Measurements from ENCODE around the gene PIK3R6.

PIK3R6 gene

GRCh38 chr17:8820311-8821010 lies 47.0 kb downstream of the PIK3R6 start:
- Histone ChIP-seq H3K27ac (ENCODE audit: low read depth, low read length) (no peak overlapping the region), H3K79me2 (ENCODE audit: control insufficient read depth, low read length) (no peaks in the 10 kb centered on the region), H3K9me2 (replicated peaks; ENCODE audit: control insufficient read depth, low read length) (no peaks in the 10 kb centered on the region), H3K4me1 (ENCODE audit: control insufficient read depth, low read length) (no peaks in the 10 kb centered on the region), H3F3A (ENCODE audit: control insufficient read depth, insufficient read depth) (no peaks in the 10 kb centered on the region), H3K4me2 (ENCODE audit: low read length) (no peak overlapping the region), H3K4me3 (ENCODE audit: low read length) (no peak overlapping the region), H3K9me3 (ENCODE audit: control insufficient read depth, insufficient read depth, low read length) (peaks cover 6% of the 10 kb centered on the region), H3K27me3 (ENCODE audit: control insufficient read depth, low read length) (peaks cover 2% of the 10 kb centered on the region; the same call in 1 of the 2 replicates), H4K20me1 (ENCODE audit: control insufficient read depth, insufficient read depth, low read depth, low read length) (no peaks in the 10 kb centered on the region), H3K36me3 (ENCODE audit: control insufficient read depth, low read length) (no peaks in the 10 kb centered on the region)
- TF ChIP-seq CTCF (IDR thresholded peaks at IDR 0.05; ENCODE audit: low read depth, low read length, poor library complexity, severe bottlenecking) (no peak), EZH2phosphoT487 (IDR thresholded peaks at IDR 0.05; ENCODE audit: borderline replicate concordance, low read length) (no peak)

DNA sequence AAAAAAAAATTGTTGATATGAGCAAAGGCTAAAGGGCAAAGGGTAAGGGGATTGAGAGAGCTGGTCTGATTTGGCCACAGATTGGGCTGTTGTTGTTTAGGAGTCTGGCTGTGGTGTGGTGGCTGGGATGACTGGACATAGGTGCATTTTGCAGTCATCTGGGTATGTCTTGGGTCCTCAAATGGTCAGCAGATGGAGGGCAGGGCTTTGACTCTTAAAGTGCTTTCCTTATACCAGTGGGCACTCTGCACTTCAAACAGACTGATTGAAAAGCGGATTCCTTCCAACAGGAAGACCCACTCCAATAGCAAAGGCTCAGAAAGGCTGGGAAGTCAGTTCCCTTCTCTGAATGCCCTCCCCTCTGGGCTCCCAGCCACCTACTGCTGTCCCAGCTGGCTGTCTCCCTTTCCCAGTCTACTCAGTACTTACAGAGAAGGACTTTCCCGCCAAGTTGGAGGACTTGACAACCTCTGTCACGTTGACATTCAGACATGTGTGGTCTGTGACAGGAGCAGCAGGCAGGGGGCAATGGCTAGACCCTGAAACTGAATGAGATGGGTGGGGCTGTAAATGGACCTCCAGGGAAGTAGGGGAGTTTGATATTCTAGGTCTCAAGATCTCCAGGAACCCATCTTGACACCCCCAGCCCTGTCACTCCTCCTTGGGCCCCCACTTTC lies 48.7 kb downstream of the PIK3R6 start:
- no peaks in the 10 kb centered on the region for H3K9me3 ChIP-seq (ENCODE audit: control insufficient read depth, insufficient read depth, low read length)
- H3K79me2 ChIP-seq (ENCODE audit: control insufficient read depth, low read length) = no peaks in the 10 kb centered on the region
- no peak for TF ChIP-seq CTCF (IDR thresholded peaks at IDR 0.05; ENCODE audit: low read depth, low read length, poor library complexity, severe bottlenecking)
- no peak for TF ChIP-seq EZH2phosphoT487 (IDR thresholded peaks at IDR 0.05; ENCODE audit: borderline replicate concordance, low read length)
- no peak overlapping the region for H3K4me2 ChIP-seq (ENCODE audit: low read length)
- peaks cover 3% of the 10 kb centered on the region; the same call in 1 of the 2 replicates for H3K27me3 ChIP-seq (ENCODE audit: control insufficient read depth, low read length)
- no peaks in the 10 kb centered on the region for H3K4me1 ChIP-seq (ENCODE audit: control insufficient read depth, low read length)
- no peaks in the 10 kb centered on the region for H3K36me3 ChIP-seq (ENCODE audit: control insufficient read depth, low read length)
- H3K4me3 ChIP-seq (ENCODE audit: low read length) = no peak overlapping the region
- H3K27ac ChIP-seq (ENCODE audit: low read depth, low read length) = no peak overlapping the region
- H3K9me2 ChIP-seq (replicated peaks; ENCODE audit: control insufficient read depth, low read length) = no peaks in the 10 kb centered on the region
- H3F3A ChIP-seq (ENCODE audit: control insufficient read depth, insufficient read depth) = no peaks in the 10 kb centered on the region
- H4K20me1 ChIP-seq (ENCODE audit: control insufficient read depth, insufficient read depth, low read depth, low read length) = no peaks in the 10 kb centered on the region

DNA sequence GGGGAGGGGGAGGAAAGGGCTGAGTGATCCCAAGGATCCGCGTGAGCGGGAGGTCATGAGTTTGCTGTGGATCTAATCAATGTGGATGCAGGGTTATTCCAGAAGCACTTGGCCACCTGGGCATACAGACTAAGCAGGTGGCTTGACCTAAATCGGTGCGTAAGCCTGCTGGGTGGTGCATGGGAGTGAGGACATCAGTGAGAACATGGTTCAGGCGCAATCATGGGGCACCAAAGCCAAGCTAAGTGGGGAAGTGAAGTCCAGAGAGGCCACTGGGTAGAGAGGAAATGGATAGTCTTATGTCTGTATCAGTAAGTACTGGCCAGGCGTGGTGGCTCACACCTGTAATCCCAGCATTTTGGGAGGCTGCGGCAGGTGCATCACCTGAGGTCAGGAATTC lies 49.4 kb downstream of the PIK3R6 start:
- H3K36me3 ChIP-seq (ENCODE audit: control insufficient read depth, low read length) = no peaks in the 10 kb centered on the region

More for the DNA sequence above, 49.4 kb downstream of the PIK3R6 start:
- no peak overlapping the region for H3K27ac ChIP-seq (ENCODE audit: low read depth, low read length)
- H3K27me3 ChIP-seq (ENCODE audit: control insufficient read depth, low read length) = peaks cover 3% of the 10 kb centered on the region; the same call in 1 of the 2 replicates
- no peaks in the 10 kb centered on the region for H3K4me1 ChIP-seq (ENCODE audit: control insufficient read depth, low read length)
- no peak overlapping the region for H3K4me2 ChIP-seq (ENCODE audit: low read length)
- H3K4me3 ChIP-seq (ENCODE audit: low read length) = no peak overlapping the region
- TF ChIP-seq EZH2phosphoT487 (IDR thresholded peaks at IDR 0.05; ENCODE audit: borderline replicate concordance, low read length) = no peak
- TF ChIP-seq CTCF (IDR thresholded peaks at IDR 0.05; ENCODE audit: low read depth, low read length, poor library complexity, severe bottlenecking) = no peak
- no peaks in the 10 kb centered on the region for H3F3A ChIP-seq (ENCODE audit: control insufficient read depth, insufficient read depth)
- H3K9me2 ChIP-seq (replicated peaks; ENCODE audit: control insufficient read depth, low read length) = no peaks in the 10 kb centered on the region
- no peaks in the 10 kb centered on the region for H4K20me1 ChIP-seq (ENCODE audit: control insufficient read depth, insufficient read depth, low read depth, low read length)
- H3K79me2 ChIP-seq (ENCODE audit: control insufficient read depth, low read length) = no peaks in the 10 kb centered on the region
- H3K9me3 ChIP-seq (ENCODE audit: control insufficient read depth, insufficient read depth, low read length) = no peaks in the 10 kb centered on the region

Data from DOHH2 (cell line).